Purkinje cell (primary cell): Measurements from ENCODE around the gene CNGA1. TPM values are rescaled to one million over a fixed set of nuclear protein-coding genes. Genes with fewer than 3 reads are reported as not detected.

ENCODE experiments used
- polyA plus RNA-seq: library from polyadenylated mRNA; unstranded; fragments of >200 nt; fragmentation: Nextera tagmentation; gene quantifications from 2 replicates; pipeline ENCODE4 v1.2.1, GENCODE V29; 2014

CNGA1 gene
- 0.46 TPM in 1 of 2 replicates, not detected in the other for polyA plus RNA-seq

GRCh38 chr4:48016141-48017107 is at the start of gene CNGA1, which contains the start of gene NIPAL1:
Gene CNGA1, minus strand, starts transcription at chr4:48016681. Its CDS starts 63,992 bp downstream, at chr4:47952689.
Gene NIPAL1, plus strand, starts transcription at chr4:48016772. Its CDS starts 68 bp downstream, at chr4:48016840.

GRCh38 chr4:47914220-47914925 is 102.1 kb downstream of the CNGA1 start, which contains the start of gene NFXL1:
Gene NFXL1, minus strand, starts transcription at chr4:47914583. Its CDS starts 380 bp downstream, at chr4:47914203.

Other genes with a start within 250 kb of the CNGA1 start
- 1.2 and 1.7 TPM in 2 replicates for gene CORIN, start 178.6 kb downstream of the CNGA1 start, polyA plus RNA-seq
- gene NFXL1, start 102.1 kb downstream of the CNGA1 start, polyA plus RNA-seq: 4.6 and 8.6 TPM in 2 replicates
- 0.50 and 0.80 TPM in 2 replicates for gene NIPAL1, start 91 bp upstream of the CNGA1 start, polyA plus RNA-seq
- 0.85 TPM in 1 of 2 replicates, not detected in the other for gene TXK, start 117.6 kb upstream of the CNGA1 start, polyA plus RNA-seq